H1 (cell line): ENCODE results near the gene PCNX3. TPM values are rescaled to one million over a fixed set of nuclear protein-coding genes. Genes with fewer than 3 reads are reported as not detected.

Source experiments
- CTCF ChIA-PET: fragments of 300-600 bp; sonication (Branson Sonifier 250); formaldehyde crosslinking; loops from one replicate; lab custom pipeline; 2021; ENCODE audit not compliant: partially characterized antibody; lab: Charles Lee
- POLR2A ChIA-PET: fragments of 300-600 bp; sonication (Branson Sonifier 250); formaldehyde crosslinking; loops from one replicate; lab custom pipeline; 2021; ENCODE audit warnings: inconsistent platforms; ENCODE audit not compliant: partially characterized antibody; lab: Charles Lee
- DNase-seq, 2 experiments: peaks; one replicate each; pipeline versions ENCODE4 v3.0.0 to v3.0.0-alpha.2; 2010 to 2022; ENCODE audit warnings: low spot score in 2 of 2, low read depth in 1 of 2, mixed read lengths in 1 of 2
- FAIRE-seq: peaks from 2 replicates; lab custom pipeline; 2011; peaks lifted over from hg19 to GRCh38; lab: Jason Lieb, UNC
- H2AFZ ChIP-seq: 2 replicates; pipeline ENCODE4 v1.8.1; 2012; ENCODE audit warnings: low read length, inconsistent platforms
- H2AK5ac ChIP-seq: 2 replicates; pipeline ENCODE4 v1.6.1; 2013; ENCODE audit warnings: low read depth, low read length
- H2BK120ac ChIP-seq: replicated peaks from 2 replicates; pipeline ENCODE3; 2013; ENCODE audit warnings: low read depth, low read length, inconsistent platforms
- H2BK12ac ChIP-seq: 2 replicates; pipeline ENCODE4 v1.6.1; 2013; ENCODE audit warnings: low read depth, low read length
- H2BK15ac ChIP-seq: 2 replicates; pipeline ENCODE4 v1.6.1; 2013; ENCODE audit warnings: low read length
- H2BK20ac ChIP-seq: 2 replicates; pipeline ENCODE4 v1.6.1; 2013; ENCODE audit warnings: low read length
- H2BK5ac ChIP-seq: 2 replicates; pipeline ENCODE4 v1.6.1; 2013; ENCODE audit warnings: low read depth, low read length
- H3K14ac ChIP-seq: 2 replicates; pipeline ENCODE4 v1.6.1; 2013; ENCODE audit warnings: inconsistent platforms; ENCODE audit not compliant: insufficient read length
- H3K18ac ChIP-seq: 2 replicates; pipeline ENCODE4 v1.6.1; 2013; ENCODE audit warnings: low read length; ENCODE audit errors: extremely low read depth
- H3K23ac ChIP-seq: 2 replicates; pipeline ENCODE4 v1.6.1; 2013; ENCODE audit warnings: inconsistent platforms; ENCODE audit not compliant: insufficient read length
- H3K23me2 ChIP-seq: 2 replicates; pipeline ENCODE4 v1.6.1; 2013; ENCODE audit warnings: low read depth, low read length
- H3K27ac ChIP-seq: 2 replicates; pipeline ENCODE4 v1.6.1; 2011; ENCODE audit warnings: low read depth, low read length, inconsistent platforms
- H3K27me3 ChIP-seq, 4 experiments: replicated peaks in 1 of 4; 1 replicate in 1 of 4; 2 replicates in 3 of 4; pipeline versions ENCODE4 v1.6.1 to v1.8.1; 2011 to 2013; ENCODE audit warnings: low read length in 3 of 4, mild to moderate bottlenecking in 3 of 4, inconsistent platforms in 2 of 4, mixed read lengths in 2 of 4, moderate library complexity in 1 of 4; ENCODE audit not compliant: control insufficient read depth in 3 of 4, insufficient read depth in 3 of 4; ENCODE audit errors: extremely low read depth in 1 of 4
- H3K36me3 ChIP-seq, 4 experiments: 2 replicates each; pipeline versions ENCODE4 v1.6.1 to v1.8.1; 2011 to 2013; ENCODE audit warnings: mild to moderate bottlenecking in 4 of 4, low read length in 3 of 4, moderate library complexity in 2 of 4, control low read depth in 1 of 4, inconsistent platforms in 1 of 4; ENCODE audit not compliant: insufficient read depth in 4 of 4, control insufficient read depth in 2 of 4
- H3K4ac ChIP-seq: replicated peaks from 2 replicates; pipeline ENCODE3; 2013; ENCODE audit warnings: low read length, low read depth, mixed read lengths, inconsistent platforms; ENCODE audit not compliant: insufficient read length
- H3K4me1 ChIP-seq, 4 experiments: replicated peaks in 1 of 4; 1 replicate in 1 of 4; 2 replicates in 3 of 4; pipeline versions ENCODE4 v1.6.1 to v1.8.1; 2011 to 2013; ENCODE audit warnings: low read length in 3 of 4, inconsistent platforms in 2 of 4, mixed read lengths in 1 of 4; ENCODE audit not compliant: insufficient read depth in 4 of 4, control insufficient read depth in 3 of 4
- H3K4me2 ChIP-seq, 2 experiments: 2 replicates each; pipeline versions ENCODE4 v1.6.1 to v1.8.1; 2011 to 2013; ENCODE audit warnings: low read depth in 2 of 2, low read length in 2 of 2, control low read depth in 1 of 2, inconsistent platforms in 1 of 2, mild to moderate bottlenecking in 1 of 2; ENCODE audit not compliant: insufficient read depth in 1 of 2
- H3K4me3 ChIP-seq, 4 experiments: fragments of 200-600, 300-600 bp in 1 of 4; sonication (generic), shearing (Covaris generic), sonication (Bioruptor Twin) in 1 of 4; 2 replicates each; pipeline versions ENCODE4 v1.5.1 to v1.8.1; 2011 to 2016; ENCODE audit warnings: low read length in 4 of 4, low read depth in 3 of 4, control low read depth in 2 of 4, inconsistent platforms in 2 of 4, mild to moderate bottlenecking in 2 of 4, mixed read lengths in 1 of 4, moderate library complexity in 1 of 4; ENCODE audit not compliant: insufficient read depth in 2 of 4; ENCODE audit errors: extremely low read depth in 1 of 4
- H3K56ac ChIP-seq: replicated peaks from 2 replicates; pipeline ENCODE3; 2013; ENCODE audit warnings: low read depth, mild to moderate bottlenecking, mixed read lengths, low read length, inconsistent platforms; ENCODE audit not compliant: insufficient read length
- H3K79me1 ChIP-seq: 2 replicates; pipeline ENCODE4 v1.6.1; 2013; ENCODE audit warnings: low read depth, low read length, control low read depth
- H3K79me2 ChIP-seq, 2 experiments: 2 replicates each; pipeline versions ENCODE4 v1.6.1 to v1.8.1; 2012 to 2013; ENCODE audit warnings: low read length in 2 of 2, mild to moderate bottlenecking in 2 of 2, inconsistent platforms in 1 of 2; ENCODE audit not compliant: insufficient read depth in 2 of 2, control insufficient read depth in 1 of 2
- H3K9ac ChIP-seq, 4 experiments: replicated peaks in 1 of 4; 1 replicate in 1 of 4; 2 replicates in 3 of 4; pipeline versions ENCODE4 v1.6.1 to v1.8.1; 2011 to 2013; ENCODE audit warnings: low read depth in 3 of 4, low read length in 3 of 4, control low read depth in 2 of 4, mild to moderate bottlenecking in 2 of 4, moderate library complexity in 2 of 4, inconsistent platforms in 1 of 4; ENCODE audit errors: extremely low read depth in 1 of 4
- H3K9me3 ChIP-seq, 2 experiments: 2 replicates each; pipeline versions ENCODE4 v1.6.1 to v1.8.1; 2012 to 2013; ENCODE audit warnings: mild to moderate bottlenecking in 2 of 2, moderate library complexity in 2 of 2, control low read depth in 1 of 2, inconsistent platforms in 1 of 2, low read depth in 1 of 2, low read length in 1 of 2, mixed read lengths in 1 of 2; ENCODE audit not compliant: insufficient read depth in 2 of 2
- H4K20me1 ChIP-seq, 2 experiments: replicated peaks in 1 of 2; 2 replicates each; pipeline versions ENCODE3 to v1.8.1; 2011 to 2013; ENCODE audit warnings: inconsistent platforms in 2 of 2, low read length in 2 of 2, mild to moderate bottlenecking in 1 of 2; ENCODE audit not compliant: insufficient read depth in 2 of 2, control insufficient read depth in 1 of 2
- H4K5ac ChIP-seq: 2 replicates; pipeline ENCODE4 v1.6.1; 2013; ENCODE audit warnings: low read length, low read depth, mixed read lengths, inconsistent platforms; ENCODE audit not compliant: insufficient read length
- H4K8ac ChIP-seq: 2 replicates; pipeline ENCODE4 v1.8.0; 2013; ENCODE audit warnings: mild to moderate bottlenecking, moderate library complexity, low read length, inconsistent platforms; ENCODE audit not compliant: insufficient read depth; ENCODE audit errors: extremely low read depth
- H4K91ac ChIP-seq: replicated peaks from 2 replicates; pipeline ENCODE3; 2013; ENCODE audit warnings: low read length, mixed read lengths, inconsistent platforms; ENCODE audit not compliant: insufficient read length
- CTBP2 ChIP-seq: IDR thresholded peaks from 2 replicates; pipeline ENCODE4 v1.7.0; 2011; ENCODE audit warnings: borderline replicate concordance, mild to moderate bottlenecking, moderate library complexity, mixed read lengths, low read length; ENCODE audit not compliant: insufficient read depth, insufficient read length
- EZH2 ChIP-seq: fragments of 200-600 bp; sonication (generic); IDR thresholded peaks from 2 replicates; pipeline ENCODE4 v1.7.1; 2012; ENCODE audit warnings: low read depth, mild to moderate bottlenecking, moderate library complexity, low read length, inconsistent platforms; ENCODE audit not compliant: severe bottlenecking
- HDAC2 ChIP-seq, 2 experiments: fragments of 300-600 bp in 1 of 2; sonication (generic) in 1 of 2; IDR thresholded peaks; 2 replicates each; pipeline ENCODE4 v1.6.1; 2011 to 2012; ENCODE audit warnings: low read depth in 2 of 2, low read length in 2 of 2, mild to moderate bottlenecking in 2 of 2, moderate library complexity in 2 of 2, borderline replicate concordance in 1 of 2, inconsistent platforms in 1 of 2
- KDM1A ChIP-seq: fragments of 200-600, 300-600 bp; sonication (generic); IDR thresholded peaks from 2 replicates; pipeline ENCODE4 v1.7.1; 2016; ENCODE audit warnings: mild to moderate bottlenecking, low read length, borderline replicate concordance
- SIN3A ChIP-seq, 2 experiments: IDR thresholded peaks in 1 of 2; conservative IDR thresholded peaks in 1 of 2; 2 replicates each; pipeline ENCODE4 v1.6.1; 2011 to 2012; ENCODE audit warnings: low read length in 2 of 2, improper control_type of control experiment in 1 of 2, low read depth in 1 of 2, mild to moderate bottlenecking in 1 of 2
- SUZ12 ChIP-seq: fragments of 200-600 bp; sonication (generic); IDR thresholded peaks from 2 replicates; pipeline ENCODE4 v1.6.1; 2012; ENCODE audit warnings: mild to moderate bottlenecking, inconsistent platforms, low read length, moderate library complexity, mixed read lengths
- WGBS, 2 experiments: shearing (Covaris generic) in 1 of 2; methylation state at CpG; one replicate each; pipeline versions ENCODE4 v1.1.6 to v1.1.7; 2013 to 2015; ENCODE audit warnings: low lambda C conversion rate in 2 of 2, mixed read lengths in 2 of 2, inconsistent platforms in 1 of 2, low coverage in 1 of 2, missing lambda C conversion rate in 1 of 2; ENCODE audit not compliant: insufficient replicate concordance in 2 of 2, insufficient coverage in 1 of 2, insufficient read length in 1 of 2; ENCODE audit errors: extremely low coverage in 1 of 2, missing lambda C conversion rate in 1 of 2; 5-methylcytosine and 5-hydroxymethylcytosine counted together
- polyA plus RNA-seq, 7 experiments: library from polyadenylated mRNA; depleted of rRNA in 3 of 7; stranded (reverse) in 5 of 7; unstranded in 2 of 7; fragments of >200 nt in 5 of 7; fragments of 200-250 nt in 2 of 7; gene quantifications; 1 replicate in 5 of 7; 2 replicates in 1 of 7; 4 replicates in 1 of 7; pipeline versions ENCODE4 v1.2.1 to v1.2.3, GENCODE V29; 2011 to 2013; ENCODE audit warnings: missing spikeins in 2 of 7, mixed read lengths in 2 of 7
- total RNA-seq: library from RNA; stranded (reverse); fragmentation: NEBNext Ultra II Directional; extraction: Animal tissue kit (Norgen Biotek cat#: 25700); gene quantifications from 2 replicates; pipeline ENCODE4 v1.2.1, GENCODE V29; 2021

The PCNX3 gene
- total and polyA plus RNA-seq, 2 of the 8 experiments (the other 6 are each of a cell fraction or from before 2014, with no cell fraction given) = 27.2 to 38.8 TPM

GRCh38 chr11:65574811-65575567 lies 40.6 kb upstream of the PCNX3 start:
- no peak overlapping the region for H3K27ac ChIP-seq
- peak overlapping the region; percentile 88; the same call in 1 of the 2 replicates for H2BK15ac ChIP-seq
- no peak overlapping the region for H2BK120ac ChIP-seq
- H3K14ac ChIP-seq = no peak overlapping the region
- 6% methylated on average over 28 of the region's 28 CpGs; no CpG with 5 or more reads in 1 of the 2 experiments for WGBS, 2 experiments
- TF ChIP-seq KDM1A (peak; percentile 95), EZH2 (peak; percentile 62), SUZ12 (peak; percentile 73; the same call in 1 of the 2 replicates), CTBP2 (no peak), SIN3A (conservative IDR thresholded peaks at IDR 0.05 in 1 of 2, IDR thresholded peaks at IDR 0.05 in 1 of 2; ENCODE audit: low read depth in 1 of 2, low read length in 2 of 2) (0 out of 4 replicates have a peak, but pooled peaks of 1 of the 2 experiments have one; percentile 30), HDAC2 (IDR thresholded peaks at IDR 0.05; ENCODE audit: borderline replicate concordance in 1 of 2, low read depth in 2 of 2, low read length in 2 of 2) (no peak)
- no peaks in the 10 kb centered on the region for H3K9me3 ChIP-seq
- H3K9ac ChIP-seq = no peak overlapping the region; a peak in 2 of 7 replicates
- no peak overlapping the region for H3K23ac ChIP-seq
- 0 out of 2 replicates have a peak overlapping the region, but pooled peaks have one; percentile 39 for H2BK5ac ChIP-seq
- no peak overlapping the region for H2AK5ac ChIP-seq
- POLR2A ChIA-PET = interaction anchor here (1.2 to 3.7 kb wide), 6 partner anchors 10 to 45 kb away, joined by 3 to 36 read pairs (median 6); no protein-coding TSS in a partner anchor
- H3K4me3 ChIP-seq = peak overlapping the region; percentile 27 to 63 (median 40); a peak in 7 of 8 replicates
- H2AFZ ChIP-seq = no peak overlapping the region
- H4K91ac ChIP-seq = no peak overlapping the region
- CTCF ChIA-PET = interaction anchor here (0.6 to 7.2 kb wide), 7 partner anchors 10 to 34 kb away, joined by 3 to 97 read pairs (median 12); partner anchors contain the start of gene KCNK7
- no peaks in the 10 kb centered on the region for H3K36me3 ChIP-seq
- H3K4me1 ChIP-seq = peaks cover 13 to 31% (median 20%) of the 10 kb centered on the region in 4 experiments; a peak in 6 of 7 replicates
- FAIRE-seq = no peak
- H4K8ac ChIP-seq = 0 out of 2 replicates have a peak overlapping the region, but pooled peaks have one; percentile 31
- H3K27me3 ChIP-seq = peaks cover 8 to 39% (median 28%) of the 10 kb centered on the region in 4 experiments
- H3K4ac ChIP-seq = peak overlapping the region; percentile 33
- peaks cover 0 to 11% of the 10 kb centered on the region in 2 experiments; a peak in 1 of 4 replicates for H3K79me2 ChIP-seq
- peaks cover 15 to 21% of the 10 kb centered on the region in 2 experiments for H4K20me1 ChIP-seq
- no peak for DNase-seq
- no peak overlapping the region for H4K5ac ChIP-seq
- H3K18ac ChIP-seq = no peak overlapping the region
- peak overlapping the region; percentile 21; the same call in 1 of the 2 replicates for H2BK12ac ChIP-seq
- no peak overlapping the region for H2BK20ac ChIP-seq
- no peaks in the 10 kb centered on the region for H3K79me1 ChIP-seq
- no peak overlapping the region for H3K56ac ChIP-seq
- peak overlapping the region; percentile 72 to 81 for H3K4me2 ChIP-seq
- H3K23me2 ChIP-seq = peaks cover 8% of the 10 kb centered on the region; the same call in 1 of the 2 replicates
